K562 (cell line): ENCODE measurements around the gene PUM1. TPM values are rescaled to one million over a fixed set of nuclear protein-coding genes. Genes with fewer than 3 reads are reported as not detected.
A peak's percentile ranks its signal among the peaks of the same experiment; 100 is the strongest.

Source experiments
- NEUROD1 ChIP-seq: fragments of 150-350 bp; IDR thresholded peaks from 2 replicates; pipeline ENCODE4 v1.6.1; 2014; ENCODE audit warnings: borderline replicate concordance, low read length, low read depth; ENCODE audit not compliant: partially characterized antibody
- PHF8 ChIP-seq: fragments of 200-600 bp; sonication (generic); IDR thresholded peaks from 2 replicates; pipeline ENCODE4 v1.6.1; 2012; ENCODE audit warnings: mixed run types, mild to moderate bottlenecking, inconsistent platforms, low read length, moderate library complexity, borderline replicate concordance
- POLR2G ChIP-seq: fragments of 200-400 bp; formaldehyde crosslinking; IDR thresholded peaks from 2 replicates; pipeline ENCODE4 v1.6.1; 2017; ENCODE audit warnings: low read depth, mild to moderate bottlenecking, antibody characterized with exemption, low read length, moderate library complexity
- SIN3B ChIP-seq: fragments of 450-650 bp; IDR thresholded peaks from 2 replicates; pipeline ENCODE4 v1.6.1; 2017; ENCODE audit warnings: low read depth, mild to moderate bottlenecking, moderate library complexity
- SNRNP70 ChIP-seq: fragments of 200-400 bp; formaldehyde crosslinking; optimal IDR thresholded peaks from 2 replicates; pipeline ENCODE3; 2017; ENCODE audit warnings: low read depth, low read length
- YY1 ChIP-seq, 3 experiments: IDR thresholded peaks; 2 replicates each; pipeline ENCODE4 v1.6.1; 2011; ENCODE audit warnings: low read length in 2 of 3, mild to moderate bottlenecking in 2 of 3, moderate library complexity in 2 of 3, borderline replicate concordance in 1 of 3, control low read depth in 1 of 3, low read depth in 1 of 3; ENCODE audit not compliant: insufficient read depth in 3 of 3, insufficient replicate concordance in 2 of 3, control insufficient read depth in 1 of 3, insufficient read length in 1 of 3; ENCODE audit errors: extremely low read depth in 1 of 3
- ZC3H4 ChIP-seq: sonication (generic); formaldehyde crosslinking; IDR thresholded peaks from 2 replicates; pipeline ENCODE4 v1.9.0; 2021; ENCODE audit warnings: missing genetic modification reagents, borderline replicate concordance
- ZFX ChIP-seq: sonication (generic); formaldehyde crosslinking; IDR thresholded peaks from 2 replicates; pipeline ENCODE4 v1.8.0; 2022; ENCODE audit warnings: mild to moderate bottlenecking, missing genetic modification reagents, moderate library complexity
- ZNF134 ChIP-seq: fragments of 250-450 bp; sonication (Bioruptor Pico); conservative IDR thresholded peaks from 2 replicates; pipeline ENCODE4 v1.4.0; 2020
- ZNF197 ChIP-seq: fragments of 200-800 bp; sonication (Bioruptor generic); IDR thresholded peaks from 2 replicates; pipeline ENCODE4 v1.6.1; 2016; ENCODE audit warnings: low read depth, missing genetic modification characterization, missing compliant biosample characterization
- ZNF449 ChIP-seq: fragments of 250-450 bp; sonication (Bioruptor Pico); IDR thresholded peaks from 2 replicates; pipeline ENCODE4 v1.8.0; 2022; ENCODE audit warnings: moderate library complexity, mild to moderate bottlenecking, inconsistent platforms
- ZNF57 ChIP-seq: fragments of 450-650 bp; formaldehyde crosslinking; IDR thresholded peaks from 2 replicates; pipeline ENCODE4 v1.4.0; 2020; ENCODE audit warnings: mild to moderate bottlenecking, moderate library complexity
- ZNF75A ChIP-seq: fragments of 450-650 bp; formaldehyde crosslinking; IDR thresholded peaks from 2 replicates; pipeline ENCODE4 v1.4.0; 2020; ENCODE audit warnings: mild to moderate bottlenecking
- polyA plus RNA-seq, 8 experiments: library from polyadenylated mRNA; depleted of rRNA in 4 of 8; stranded (reverse) in 5 of 8; unstranded in 3 of 8; fragments of >200 nt; fragmentation: Nextera tagmentation in 2 of 8; fragmentation: Illumina TruSeq in 1 of 8; extraction: Ambion mirVana in 2 of 8; extraction: Trizol in 1 of 8; gene quantifications; 2 replicates each; pipeline versions ENCODE4 v1.2.1 to v1.2.3, GENCODE V29; 2011 to 2014; ENCODE audit warnings: inconsistent platforms in 1 of 8, missing spikeins in 1 of 8
- total RNA-seq, 7 experiments: library from RNA; depleted of rRNA in 6 of 7; stranded (reverse); fragments of >200 nt in 6 of 7; fragmentation: Illumina TruSeq in 2 of 7; extraction: Trizol in 2 of 7; gene quantifications; 2 replicates each; pipeline versions ENCODE4 v1.2.1 to v1.2.3, GENCODE V29; 2011 to 2021; ENCODE audit warnings: low replicate concordance in 1 of 7
- TF ChIP-seq, protein P1 (sequence below), 2 experiments: fragments of 450-650 bp in 1 of 2; sonication (generic) in 1 of 2; formaldehyde crosslinking in 1 of 2; IDR thresholded peaks; 2 replicates each; pipeline versions ENCODE4 v1.7.1 to v1.9.0; 2016 to 2022; ENCODE audit warnings: inconsistent platforms in 1 of 2, mild to moderate bottlenecking in 1 of 2, missing genetic modification reagents in 1 of 2

PUM1 gene
- total and polyA plus RNA-seq, 9 of the 15 experiments (the other 6 are each of a cell fraction or from before 2014, with no cell fraction given): 37.7 to 104 (median 55.7) TPM

DNA sequence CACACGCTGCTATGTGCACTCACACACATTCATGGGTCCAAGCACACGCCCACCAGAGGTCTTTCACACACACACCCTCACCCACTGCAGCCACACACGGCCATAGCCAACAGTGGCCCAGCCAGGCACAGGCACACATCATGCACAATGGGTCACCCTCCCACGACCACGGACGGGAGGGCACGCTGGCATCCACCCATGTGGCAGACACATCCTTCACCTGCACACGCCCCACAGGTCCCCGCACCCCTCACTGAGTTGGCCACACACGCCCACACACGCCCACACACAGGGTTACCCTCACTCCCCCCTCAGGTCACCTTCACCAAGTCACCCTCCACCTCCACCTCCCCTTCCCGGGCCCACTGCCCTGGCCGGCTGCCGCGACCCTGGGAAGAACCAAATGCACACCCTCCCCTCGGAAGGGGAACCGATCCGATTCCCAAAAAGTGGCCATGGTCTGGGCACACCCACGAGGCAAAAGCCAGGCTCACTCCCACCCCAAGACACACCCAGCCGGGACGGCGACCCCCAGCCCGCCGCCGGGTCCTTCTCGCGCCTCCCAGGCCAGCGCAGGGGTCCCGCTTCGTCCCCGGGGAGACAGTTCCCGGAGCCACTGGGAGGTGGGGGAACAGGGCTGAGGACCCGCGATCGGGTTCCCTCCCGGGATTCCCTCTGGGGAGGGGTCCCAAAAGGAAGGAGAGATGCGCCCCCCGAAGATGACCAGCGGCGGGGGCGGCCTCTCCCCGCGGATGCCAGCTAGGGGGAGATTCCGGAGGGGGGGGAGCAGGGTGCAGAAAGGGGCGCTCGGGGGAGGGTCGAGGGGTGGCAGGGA lies 157.8 kb downstream of the PUM1 start (continued):
- TF ChIP-seq, protein P1, sequence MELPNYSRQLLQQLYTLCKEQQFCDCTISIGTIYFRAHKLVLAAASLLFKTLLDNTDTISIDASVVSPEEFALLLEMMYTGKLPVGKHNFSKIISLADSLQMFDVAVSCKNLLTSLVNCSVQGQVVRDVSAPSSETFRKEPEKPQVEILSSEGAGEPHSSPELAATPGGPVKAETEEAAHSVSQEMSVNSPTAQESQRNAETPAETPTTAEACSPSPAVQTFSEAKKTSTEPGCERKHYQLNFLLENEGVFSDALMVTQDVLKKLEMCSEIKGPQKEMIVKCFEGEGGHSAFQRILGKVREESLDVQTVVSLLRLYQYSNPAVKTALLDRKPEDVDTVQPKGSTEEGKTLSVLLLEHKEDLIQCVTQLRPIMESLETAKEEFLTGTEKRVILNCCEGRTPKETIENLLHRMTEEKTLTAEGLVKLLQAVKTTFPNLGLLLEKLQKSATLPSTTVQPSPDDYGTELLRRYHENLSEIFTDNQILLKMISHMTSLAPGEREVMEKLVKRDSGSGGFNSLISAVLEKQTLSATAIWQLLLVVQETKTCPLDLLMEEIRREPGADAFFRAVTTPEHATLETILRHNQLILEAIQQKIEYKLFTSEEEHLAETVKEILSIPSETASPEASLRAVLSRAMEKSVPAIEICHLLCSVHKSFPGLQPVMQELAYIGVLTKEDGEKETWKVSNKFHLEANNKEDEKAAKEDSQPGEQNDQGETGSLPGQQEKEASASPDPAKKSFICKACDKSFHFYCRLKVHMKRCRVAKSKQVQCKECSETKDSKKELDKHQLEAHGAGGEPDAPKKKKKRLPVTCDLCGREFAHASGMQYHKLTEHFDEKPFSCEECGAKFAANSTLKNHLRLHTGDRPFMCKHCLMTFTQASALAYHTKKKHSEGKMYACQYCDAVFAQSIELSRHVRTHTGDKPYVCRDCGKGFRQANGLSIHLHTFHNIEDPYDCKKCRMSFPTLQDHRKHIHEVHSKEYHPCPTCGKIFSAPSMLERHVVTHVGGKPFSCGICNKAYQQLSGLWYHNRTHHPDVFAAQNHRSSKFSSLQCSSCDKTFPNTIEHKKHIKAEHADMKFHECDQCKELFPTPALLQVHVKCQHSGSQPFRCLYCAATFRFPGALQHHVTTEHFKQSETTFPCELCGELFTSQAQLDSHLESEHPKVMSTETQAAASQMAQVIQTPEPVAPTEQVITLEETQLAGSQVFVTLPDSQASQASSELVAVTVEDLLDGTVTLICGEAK (IDR thresholded peaks at IDR 0.05): peak; percentile 27; the same call in 1 of the 2 replicates
- TF ChIP-seq, protein P1 (CRISPR knock-in tag; IDR thresholded peaks at IDR 0.05): no peak
- peak; percentile 34; the same call in 1 of the 2 replicates for TF ChIP-seq ZFX (CRISPR knock-in tag)
- TF ChIP-seq SNRNP70: no peak
- TF ChIP-seq ZC3H4 (CRISPR knock-in tag): peak; percentile 69; the same call in 1 of the 2 replicates
- TF ChIP-seq ZNF57 (CRISPR knock-in tag): no peak
- no peak for TF ChIP-seq SIN3B
- TF ChIP-seq POLR2G: peak; percentile 60; the same call in 1 of the 2 replicates
- TF ChIP-seq YY1 (IDR thresholded peaks at IDR 0.05; ENCODE audit: borderline replicate concordance in 1 of 3, control insufficient read depth in 1 of 3, extremely low read depth in 1 of 3, insufficient read depth in 3 of 3, insufficient read length in 1 of 3, insufficient replicate concordance in 2 of 3, low read depth in 1 of 3, low read length in 2 of 3): peak in 1 of 3 experiments; percentile 13
- TF ChIP-seq ZNF134 (CRISPR knock-in tag): no peak
- TF ChIP-seq NEUROD1: no peak
- TF ChIP-seq ZNF75A (CRISPR knock-in tag): no peak
- no peak for TF ChIP-seq ZNF449 (CRISPR knock-in tag)
- no peak for TF ChIP-seq ZNF197 (CRISPR knock-in tag)
- 0 out of 2 replicates have a peak, but pooled peaks have one; percentile 3 for TF ChIP-seq PHF8
